K562 (cell line): ENCODE results near the gene PTPRR. TPM values are rescaled to one million over a fixed set of nuclear protein-coding genes. Genes with fewer than 3 reads are reported as not detected.
A peak's percentile ranks its signal among the peaks of the same experiment; 100 is the strongest.

ENCODE experiments used
- ARID1B ChIP-seq: fragments of 450-650 bp; IDR thresholded peaks from 2 replicates; pipeline ENCODE4 v1.6.1; 2016; ENCODE audit warnings: antibody characterized with exemption, mild to moderate bottlenecking, inconsistent platforms
- BACH1 ChIP-seq: fragments of 200-800 bp; sonication (Bioruptor generic); IDR thresholded peaks from 2 replicates; pipeline ENCODE4 v1.6.1; 2016; ENCODE audit warnings: missing genetic modification characterization, missing compliant biosample characterization
- CBX2 ChIP-seq: fragments of 200-600 bp; sonication (generic); IDR thresholded peaks from one replicate; pipeline ENCODE4 v1.6.1; 2012; ENCODE audit warnings: mild to moderate bottlenecking, low read length, inconsistent platforms; ENCODE audit not compliant: insufficient read depth, poor library complexity, severe bottlenecking
- ETV1 ChIP-seq: fragments of 450-650 bp; conservative IDR thresholded peaks from 2 replicates; pipeline ENCODE4 v1.6.1; 2016; ENCODE audit warnings: missing genetic modification characterization, control low read depth, low read depth, missing compliant biosample characterization
- HNRNPL ChIP-seq: fragments of 200-400 bp; formaldehyde crosslinking; IDR thresholded peaks from 2 replicates; pipeline ENCODE4 v1.6.1; 2017; ENCODE audit warnings: low read depth, mild to moderate bottlenecking, low read length
- HSF4 ChIP-seq: fragments of 250-450 bp; sonication (Bioruptor Pico); IDR thresholded peaks from 2 replicates; pipeline ENCODE4 v2.1.2; 2022; ENCODE audit warnings: mild to moderate bottlenecking, moderate library complexity, borderline replicate concordance
- KDM1A ChIP-seq, 2 experiments: fragments of 450-650 bp; IDR thresholded peaks; 2 replicates each; pipeline ENCODE4 v1.6.1; 2016; ENCODE audit warnings: mild to moderate bottlenecking in 2 of 2
- MAFF ChIP-seq: IDR thresholded peaks from 2 replicates; pipeline ENCODE4 v1.6.1; 2012; ENCODE audit warnings: low read length, improper control_type of control experiment
- MEF2A ChIP-seq: IDR thresholded peaks from 2 replicates; pipeline ENCODE4 v1.6.1; 2011; ENCODE audit warnings: low read depth, mild to moderate bottlenecking, low read length, moderate library complexity; ENCODE audit not compliant: control insufficient read depth
- RBM17 ChIP-seq: fragments of 200-400 bp; formaldehyde crosslinking; IDR thresholded peaks from 2 replicates; pipeline ENCODE4 v1.6.1; 2017; ENCODE audit warnings: low read depth, mild to moderate bottlenecking, low read length, borderline replicate concordance
- SRSF3 ChIP-seq: fragments of 200-400 bp; formaldehyde crosslinking; IDR thresholded peaks from 2 replicates; pipeline ENCODE4 v1.6.1; 2016; ENCODE audit warnings: mild to moderate bottlenecking, low read length, moderate library complexity; ENCODE audit not compliant: insufficient read depth
- TCF3 ChIP-seq: sonication (generic); formaldehyde crosslinking; IDR thresholded peaks from 2 replicates; pipeline ENCODE4 v1.4.0; 2020; ENCODE audit warnings: mild to moderate bottlenecking, missing genetic modification reagents
- U2AF1 ChIP-seq: fragments of 200-400 bp; formaldehyde crosslinking; optimal IDR thresholded peaks from 2 replicates; pipeline ENCODE3; 2017; ENCODE audit warnings: mild to moderate bottlenecking, low read depth, low read length, moderate library complexity
- ZNF212 ChIP-seq: fragments of 450-650 bp; formaldehyde crosslinking; IDR thresholded peaks from 2 replicates; pipeline ENCODE4 v1.4.0; 2020; ENCODE audit warnings: mild to moderate bottlenecking
- ZNF589 ChIP-seq: fragments of 200-800 bp; sonication (Bioruptor generic); IDR thresholded peaks from 2 replicates; pipeline ENCODE4 v1.6.1; 2016; ENCODE audit warnings: low read depth, missing genetic modification characterization, missing compliant biosample characterization
- ZNF830 ChIP-seq: fragments of 250-450 bp; sonication (Bioruptor Pico); IDR thresholded peaks from 2 replicates; pipeline ENCODE4 v1.5.0; 2021; ENCODE audit warnings: mild to moderate bottlenecking
- polyA plus RNA-seq, 8 experiments: library from polyadenylated mRNA; depleted of rRNA in 4 of 8; stranded (reverse) in 5 of 8; unstranded in 3 of 8; fragments of >200 nt; fragmentation: Nextera tagmentation in 2 of 8; fragmentation: Illumina TruSeq in 1 of 8; extraction: Ambion mirVana in 2 of 8; extraction: Trizol in 1 of 8; gene quantifications; 2 replicates each; pipeline versions ENCODE4 v1.2.1 to v1.2.3, GENCODE V29; 2011 to 2014; ENCODE audit warnings: inconsistent platforms in 1 of 8, missing spikeins in 1 of 8
- total RNA-seq, 7 experiments: library from RNA; depleted of rRNA in 6 of 7; stranded (reverse); fragments of >200 nt in 6 of 7; fragmentation: Illumina TruSeq in 2 of 7; extraction: Trizol in 2 of 7; gene quantifications; 2 replicates each; pipeline versions ENCODE4 v1.2.1 to v1.2.3, GENCODE V29; 2011 to 2021; ENCODE audit warnings: low replicate concordance in 1 of 7
- TF ChIP-seq, protein P1 (sequence below): IDR thresholded peaks from 2 replicates; pipeline ENCODE4 v1.6.1; 2011; ENCODE audit not compliant: insufficient read length; ENCODE audit errors: extremely low read depth
- TF ChIP-seq, protein P2 (sequence below): sonication (generic); formaldehyde crosslinking; IDR thresholded peaks from 2 replicates; pipeline ENCODE4 v1.8.0; 2022; ENCODE audit warnings: missing genetic modification reagents, mild to moderate bottlenecking, borderline replicate concordance
- TF ChIP-seq, protein P3 (sequence below), 3 experiments: fragments of 200-800 bp in 1 of 3; sonication (Bioruptor generic) in 1 of 3; sonication (generic) in 1 of 3; formaldehyde crosslinking in 1 of 3; IDR thresholded peaks; 2 replicates each; pipeline versions ENCODE4 v1.6.1 to v1.8.0; 2016 to 2022; ENCODE audit warnings: mild to moderate bottlenecking in 2 of 3, missing compliant biosample characterization in 2 of 3, missing genetic modification characterization in 2 of 3, missing genetic modification reagents in 1 of 3
- TF ChIP-seq, protein P4 (sequence below): fragments of 450-650 bp; IDR thresholded peaks from 2 replicates; pipeline ENCODE4 v1.6.1; 2016
- TF ChIP-seq, protein P5 (sequence below): fragments of 450-650 bp; IDR thresholded peaks from 2 replicates; pipeline ENCODE4 v1.6.1; 2017; ENCODE audit warnings: mild to moderate bottlenecking, moderate library complexity

Gene PTPRR
- total and polyA plus RNA-seq, 9 of the 15 experiments (the other 6 are each of a cell fraction or from before 2014, with no cell fraction given), result 6.6 to 41.7 (median 12.3) TPM

DNA sequence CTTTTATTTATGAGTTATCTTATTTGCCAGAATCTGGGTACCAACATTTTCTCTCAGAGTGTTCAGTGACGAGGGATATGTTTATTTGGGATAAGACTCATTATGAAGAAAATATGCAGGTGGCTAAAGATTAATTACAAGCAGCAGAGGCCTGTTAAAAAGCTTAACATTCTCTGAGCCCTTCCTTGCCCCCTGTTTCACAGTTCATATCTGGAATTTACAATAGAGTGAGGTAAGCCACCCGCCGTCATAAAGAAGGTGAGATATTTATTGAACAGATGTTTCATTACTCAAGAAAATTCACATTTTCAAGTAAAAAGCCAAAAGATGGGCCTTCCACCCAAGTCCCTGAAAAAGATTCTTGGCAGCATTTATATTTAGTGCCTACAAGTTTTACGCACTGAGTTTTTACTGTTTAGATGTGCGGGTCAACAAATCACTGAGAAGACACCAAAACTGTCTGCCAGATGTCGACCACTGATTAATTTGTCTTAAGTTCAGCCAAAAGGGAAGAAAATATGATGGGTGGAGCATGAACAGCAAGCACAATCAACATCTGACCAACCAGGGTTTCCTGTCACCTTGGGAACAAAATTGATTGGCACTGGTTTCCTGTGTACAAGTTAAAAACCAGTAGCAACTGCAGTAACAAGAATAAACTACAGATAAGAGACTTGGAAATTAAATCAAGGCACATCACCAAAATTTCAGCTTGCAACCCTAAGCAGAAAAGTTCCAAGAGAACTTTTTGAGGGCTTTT, 197.8 kb downstream of the PTPRR start (continued):
- TF ChIP-seq, protein P1, sequence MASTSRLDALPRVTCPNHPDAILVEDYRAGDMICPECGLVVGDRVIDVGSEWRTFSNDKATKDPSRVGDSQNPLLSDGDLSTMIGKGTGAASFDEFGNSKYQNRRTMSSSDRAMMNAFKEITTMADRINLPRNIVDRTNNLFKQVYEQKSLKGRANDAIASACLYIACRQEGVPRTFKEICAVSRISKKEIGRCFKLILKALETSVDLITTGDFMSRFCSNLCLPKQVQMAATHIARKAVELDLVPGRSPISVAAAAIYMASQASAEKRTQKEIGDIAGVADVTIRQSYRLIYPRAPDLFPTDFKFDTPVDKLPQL, result no peak
- TF ChIP-seq CBX2, result no peak
- TF ChIP-seq, protein P2, sequence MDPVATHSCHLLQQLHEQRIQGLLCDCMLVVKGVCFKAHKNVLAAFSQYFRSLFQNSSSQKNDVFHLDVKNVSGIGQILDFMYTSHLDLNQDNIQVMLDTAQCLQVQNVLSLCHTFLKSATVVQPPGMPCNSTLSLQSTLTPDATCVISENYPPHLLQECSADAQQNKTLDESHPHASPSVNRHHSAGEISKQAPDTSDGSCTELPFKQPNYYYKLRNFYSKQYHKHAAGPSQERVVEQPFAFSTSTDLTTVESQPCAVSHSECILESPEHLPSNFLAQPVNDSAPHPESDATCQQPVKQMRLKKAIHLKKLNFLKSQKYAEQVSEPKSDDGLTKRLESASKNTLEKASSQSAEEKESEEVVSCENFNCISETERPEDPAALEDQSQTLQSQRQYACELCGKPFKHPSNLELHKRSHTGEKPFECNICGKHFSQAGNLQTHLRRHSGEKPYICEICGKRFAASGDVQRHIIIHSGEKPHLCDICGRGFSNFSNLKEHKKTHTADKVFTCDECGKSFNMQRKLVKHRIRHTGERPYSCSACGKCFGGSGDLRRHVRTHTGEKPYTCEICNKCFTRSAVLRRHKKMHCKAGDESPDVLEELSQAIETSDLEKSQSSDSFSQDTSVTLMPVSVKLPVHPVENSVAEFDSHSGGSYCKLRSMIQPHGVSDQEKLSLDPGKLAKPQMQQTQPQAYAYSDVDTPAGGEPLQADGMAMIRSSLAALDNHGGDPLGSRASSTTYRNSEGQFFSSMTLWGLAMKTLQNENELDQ, result no peak
- no peak for TF ChIP-seq SRSF3
- TF ChIP-seq KDM1A (IDR thresholded peaks at IDR 0.05), result no peak
- no peak for TF ChIP-seq ARID1B
- no peak for TF ChIP-seq ZNF212 (CRISPR knock-in tag)
- TF ChIP-seq ZNF589 (CRISPR knock-in tag), result no peak
- TF ChIP-seq MEF2A, result no peak
- TF ChIP-seq ETV1 (tag), result 0 out of 2 replicates have a peak, but pooled peaks have one; percentile 20
- no peak for TF ChIP-seq HSF4 (CRISPR knock-in tag)
- no peak for TF ChIP-seq ZNF830 (CRISPR knock-in tag)
- TF ChIP-seq, protein P3, sequence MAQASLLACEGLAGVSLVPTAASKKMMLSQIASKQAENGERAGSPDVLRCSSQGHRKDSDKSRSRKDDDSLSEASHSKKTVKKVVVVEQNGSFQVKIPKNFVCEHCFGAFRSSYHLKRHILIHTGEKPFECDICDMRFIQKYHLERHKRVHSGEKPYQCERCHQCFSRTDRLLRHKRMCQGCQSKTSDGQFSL (CRISPR knock-in tag; IDR thresholded peaks at IDR 0.05), result no peak
- TF ChIP-seq, protein P3 (tag; IDR thresholded peaks at IDR 0.05), result no peak
- TF ChIP-seq, protein P4, sequence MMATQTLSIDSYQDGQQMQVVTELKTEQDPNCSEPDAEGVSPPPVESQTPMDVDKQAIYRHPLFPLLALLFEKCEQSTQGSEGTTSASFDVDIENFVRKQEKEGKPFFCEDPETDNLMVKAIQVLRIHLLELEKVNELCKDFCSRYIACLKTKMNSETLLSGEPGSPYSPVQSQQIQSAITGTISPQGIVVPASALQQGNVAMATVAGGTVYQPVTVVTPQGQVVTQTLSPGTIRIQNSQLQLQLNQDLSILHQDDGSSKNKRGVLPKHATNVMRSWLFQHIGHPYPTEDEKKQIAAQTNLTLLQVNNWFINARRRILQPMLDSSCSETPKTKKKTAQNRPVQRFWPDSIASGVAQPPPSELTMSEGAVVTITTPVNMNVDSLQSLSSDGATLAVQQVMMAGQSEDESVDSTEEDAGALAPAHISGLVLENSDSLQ, result peak; percentile 96
- TF ChIP-seq U2AF1, result no peak
- TF ChIP-seq, protein P5, sequence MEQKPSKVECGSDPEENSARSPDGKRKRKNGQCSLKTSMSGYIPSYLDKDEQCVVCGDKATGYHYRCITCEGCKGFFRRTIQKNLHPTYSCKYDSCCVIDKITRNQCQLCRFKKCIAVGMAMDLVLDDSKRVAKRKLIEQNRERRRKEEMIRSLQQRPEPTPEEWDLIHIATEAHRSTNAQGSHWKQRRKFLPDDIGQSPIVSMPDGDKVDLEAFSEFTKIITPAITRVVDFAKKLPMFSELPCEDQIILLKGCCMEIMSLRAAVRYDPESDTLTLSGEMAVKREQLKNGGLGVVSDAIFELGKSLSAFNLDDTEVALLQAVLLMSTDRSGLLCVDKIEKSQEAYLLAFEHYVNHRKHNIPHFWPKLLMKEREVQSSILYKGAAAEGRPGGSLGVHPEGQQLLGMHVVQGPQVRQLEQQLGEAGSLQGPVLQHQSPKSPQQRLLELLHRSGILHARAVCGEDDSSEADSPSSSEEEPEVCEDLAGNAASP, result no peak
- TF ChIP-seq TCF3 (CRISPR knock-in tag), result 0 out of 2 replicates have a peak, but pooled peaks have one; percentile 9
- no peak for TF ChIP-seq MAFF
- TF ChIP-seq BACH1 (tag), result no peak
- TF ChIP-seq HNRNPL, result no peak
- TF ChIP-seq RBM17, result no peak
